Measurements from ENCODE around the gene PAGR1. TPM values are rescaled to one million over a fixed set of nuclear protein-coding genes. Genes with fewer than 3 reads are reported as not detected.

Gene PAGR1
- total and polyA plus RNA-seq, 9 of the 15 experiments (the other 6 are each of a cell fraction or from before 2014, with no cell fraction given) = 1.4 to 58.2 (median 16.8) TPM

DNA sequence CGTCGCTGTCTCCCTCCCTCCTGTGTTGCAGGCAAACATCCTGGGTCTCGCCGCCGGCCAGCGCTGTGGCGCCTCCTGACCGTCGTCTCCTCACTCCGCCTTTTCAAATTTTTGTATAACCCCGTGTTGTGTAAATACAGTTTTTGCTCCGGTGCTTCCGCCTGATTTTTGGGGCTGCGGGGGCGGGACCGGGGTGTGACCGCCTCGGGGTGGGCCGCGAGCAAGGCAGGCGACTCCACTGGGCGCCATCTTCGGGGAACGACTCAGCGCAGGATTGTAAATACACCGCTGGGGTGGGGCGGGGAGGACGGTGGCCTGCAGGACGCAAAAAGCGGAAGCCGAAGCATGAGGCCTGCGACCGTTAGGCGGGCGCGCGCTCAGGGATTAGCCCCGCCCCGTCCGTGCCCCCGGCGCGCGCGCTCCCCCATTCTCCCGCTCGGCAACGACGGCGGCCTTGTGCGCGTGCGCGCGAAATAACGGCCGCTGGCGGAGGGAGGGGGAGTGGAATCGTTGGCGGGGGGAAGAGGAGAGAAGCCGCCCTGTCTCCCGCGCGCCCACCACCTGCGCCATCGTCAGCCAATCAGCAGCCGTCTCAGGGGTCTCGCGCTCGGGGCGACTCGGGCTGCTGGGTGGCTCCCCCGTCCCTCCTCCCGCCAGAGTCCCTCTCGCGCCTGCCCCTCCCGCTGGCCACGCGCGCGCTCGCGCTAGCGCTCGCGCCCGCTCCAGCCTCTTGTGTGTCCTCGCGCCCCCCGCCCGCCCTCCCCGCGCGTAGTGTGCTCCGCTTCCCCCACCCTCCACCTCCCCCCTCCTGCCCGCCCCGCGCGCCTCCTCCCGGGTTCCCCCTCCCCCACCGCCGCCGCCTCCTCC is 10.5 kb upstream of the PAGR1 start (continued):
- TF ChIP-seq NCOA1 (IDR thresholded peaks at IDR 0.05; ENCODE audit: low read depth) (no peak; the same call in 1 of the 2 replicates), KLF16 (IDR thresholded peaks at IDR 0.05) (peak; percentile 86), ZNF23 (CRISPR knock-in tag; IDR thresholded peaks at IDR 0.05) (no peak), EP400 (IDR thresholded peaks at IDR 0.05) (peak; percentile 98), CBX1 (IDR thresholded peaks at IDR 0.05; ENCODE audit: low read depth) (peak; percentile 55; the same call in 1 of the 2 replicates), PHTF2 (CRISPR knock-in tag; IDR thresholded peaks at IDR 0.05) (no peak), FOXA1 (IDR thresholded peaks at IDR 0.05; ENCODE audit: borderline replicate concordance) (no peak), EHMT2 (IDR thresholded peaks at IDR 0.05) (no peak), ESRRB (CRISPR knock-in tag; IDR thresholded peaks at IDR 0.05; ENCODE audit: borderline replicate concordance) (no peak), ETS1 (conservative IDR thresholded peaks at IDR 0.05; ENCODE audit: control insufficient read depth, low read depth, low read length) (peak; percentile 57; the same call in 1 of the 2 replicates), BHLHE40 (IDR thresholded peaks at IDR 0.05; ENCODE audit: low read length) (peak; percentile 73), ZFX (CRISPR knock-in tag; IDR thresholded peaks at IDR 0.05) (peak; percentile 86), JUND (IDR thresholded peaks at IDR 0.05; ENCODE audit: borderline replicate concordance, low read depth, low read length) (peak; percentile 77), JUND (tag; IDR thresholded peaks at IDR 0.05; ENCODE audit: borderline replicate concordance, low read depth, low read length) (peak; percentile 34; the same call in 1 of the 3 replicates), HNRNPH1 (optimal IDR thresholded peaks at IDR 0.05; ENCODE audit: low read depth, low read length) (no peak), GATAD2A (IDR thresholded peaks at IDR 0.05) (0 out of 2 replicates have a peak, but pooled peaks have one; percentile 23), ZNF644 (tag; IDR thresholded peaks at IDR 0.05; ENCODE audit: low read depth) (peak; percentile 91; the same call in 1 of the 2 replicates), ZNF699 (CRISPR knock-in tag; IDR thresholded peaks at IDR 0.05; ENCODE audit: insufficient replicate concordance) (no peak)
- TF ChIP-seq, protein P1, sequence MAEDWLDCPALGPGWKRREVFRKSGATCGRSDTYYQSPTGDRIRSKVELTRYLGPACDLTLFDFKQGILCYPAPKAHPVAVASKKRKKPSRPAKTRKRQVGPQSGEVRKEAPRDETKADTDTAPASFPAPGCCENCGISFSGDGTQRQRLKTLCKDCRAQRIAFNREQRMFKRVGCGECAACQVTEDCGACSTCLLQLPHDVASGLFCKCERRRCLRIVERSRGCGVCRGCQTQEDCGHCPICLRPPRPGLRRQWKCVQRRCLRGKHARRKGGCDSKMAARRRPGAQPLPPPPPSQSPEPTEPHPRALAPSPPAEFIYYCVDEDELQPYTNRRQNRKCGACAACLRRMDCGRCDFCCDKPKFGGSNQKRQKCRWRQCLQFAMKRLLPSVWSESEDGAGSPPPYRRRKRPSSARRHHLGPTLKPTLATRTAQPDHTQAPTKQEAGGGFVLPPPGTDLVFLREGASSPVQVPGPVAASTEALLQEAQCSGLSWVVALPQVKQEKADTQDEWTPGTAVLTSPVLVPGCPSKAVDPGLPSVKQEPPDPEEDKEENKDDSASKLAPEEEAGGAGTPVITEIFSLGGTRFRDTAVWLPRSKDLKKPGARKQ (CRISPR knock-in tag; IDR thresholded peaks at IDR 0.05) = no peak
- TF ChIP-seq, protein P2, sequence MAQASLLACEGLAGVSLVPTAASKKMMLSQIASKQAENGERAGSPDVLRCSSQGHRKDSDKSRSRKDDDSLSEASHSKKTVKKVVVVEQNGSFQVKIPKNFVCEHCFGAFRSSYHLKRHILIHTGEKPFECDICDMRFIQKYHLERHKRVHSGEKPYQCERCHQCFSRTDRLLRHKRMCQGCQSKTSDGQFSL (CRISPR knock-in tag; IDR thresholded peaks at IDR 0.05) = peak; percentile 97
- TF ChIP-seq, protein P2 (tag; IDR thresholded peaks at IDR 0.05) = peak in 1 of 2 experiments; percentile 91; a peak in 2 of 4 replicates
- TF ChIP-seq, protein P3, sequence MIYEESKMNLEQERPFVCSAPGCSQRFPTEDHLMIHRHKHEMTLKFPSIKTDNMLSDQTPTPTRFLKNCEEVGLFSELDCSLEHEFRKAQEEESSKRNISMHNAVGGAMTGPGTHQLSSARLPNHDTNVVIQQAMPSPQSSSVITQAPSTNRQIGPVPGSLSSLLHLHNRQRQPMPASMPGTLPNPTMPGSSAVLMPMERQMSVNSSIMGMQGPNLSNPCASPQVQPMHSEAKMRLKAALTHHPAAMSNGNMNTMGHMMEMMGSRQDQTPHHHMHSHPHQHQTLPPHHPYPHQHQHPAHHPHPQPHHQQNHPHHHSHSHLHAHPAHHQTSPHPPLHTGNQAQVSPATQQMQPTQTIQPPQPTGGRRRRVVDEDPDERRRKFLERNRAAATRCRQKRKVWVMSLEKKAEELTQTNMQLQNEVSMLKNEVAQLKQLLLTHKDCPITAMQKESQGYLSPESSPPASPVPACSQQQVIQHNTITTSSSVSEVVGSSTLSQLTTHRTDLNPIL (CRISPR knock-in tag; IDR thresholded peaks at IDR 0.05) = no peak

Data from K562 (cell line).